ENCODE data around the gene CLIC6. TPM values are rescaled to one million over a fixed set of nuclear protein-coding genes. Genes with fewer than 3 reads are reported as not detected.

Gene CLIC6
- total and polyA plus RNA-seq, 2 of the 8 experiments (the other 6 are each of a cell fraction or from before 2014, with no cell fraction given), result 0.42 to 1.3 TPM

DNA sequence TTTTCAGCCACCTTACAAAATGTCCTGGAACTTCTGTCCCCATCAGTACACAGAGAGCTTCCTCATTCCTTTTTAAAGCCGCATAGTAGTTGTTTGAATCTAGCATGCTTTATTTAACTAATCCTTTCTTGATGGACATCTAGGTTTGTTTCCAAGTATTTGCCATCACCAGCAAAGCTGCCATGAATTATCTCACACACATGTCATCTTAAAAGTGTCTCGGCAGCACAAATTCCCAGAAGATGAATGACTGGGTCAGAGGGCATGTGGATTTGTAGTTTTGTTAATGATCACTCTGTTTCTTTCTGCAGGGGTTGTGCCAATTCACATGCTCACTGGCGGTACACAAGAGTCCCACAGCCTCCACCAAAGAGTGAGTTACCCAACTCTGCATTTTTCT, 68.3 kb downstream of the CLIC6 start (continued):
- TF ChIP-seq, protein P1, sequence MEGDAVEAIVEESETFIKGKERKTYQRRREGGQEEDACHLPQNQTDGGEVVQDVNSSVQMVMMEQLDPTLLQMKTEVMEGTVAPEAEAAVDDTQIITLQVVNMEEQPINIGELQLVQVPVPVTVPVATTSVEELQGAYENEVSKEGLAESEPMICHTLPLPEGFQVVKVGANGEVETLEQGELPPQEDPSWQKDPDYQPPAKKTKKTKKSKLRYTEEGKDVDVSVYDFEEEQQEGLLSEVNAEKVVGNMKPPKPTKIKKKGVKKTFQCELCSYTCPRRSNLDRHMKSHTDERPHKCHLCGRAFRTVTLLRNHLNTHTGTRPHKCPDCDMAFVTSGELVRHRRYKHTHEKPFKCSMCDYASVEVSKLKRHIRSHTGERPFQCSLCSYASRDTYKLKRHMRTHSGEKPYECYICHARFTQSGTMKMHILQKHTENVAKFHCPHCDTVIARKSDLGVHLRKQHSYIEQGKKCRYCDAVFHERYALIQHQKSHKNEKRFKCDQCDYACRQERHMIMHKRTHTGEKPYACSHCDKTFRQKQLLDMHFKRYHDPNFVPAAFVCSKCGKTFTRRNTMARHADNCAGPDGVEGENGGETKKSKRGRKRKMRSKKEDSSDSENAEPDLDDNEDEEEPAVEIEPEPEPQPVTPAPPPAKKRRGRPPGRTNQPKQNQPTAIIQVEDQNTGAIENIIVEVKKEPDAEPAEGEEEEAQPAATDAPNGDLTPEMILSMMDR (IDR thresholded peaks at IDR 0.05; ENCODE audit: control extremely low read depth in 1 of 3, insufficient read depth in 1 of 3, low read depth in 1 of 3, low read length in 3 of 3), result no peak
- TF ChIP-seq SRF (IDR thresholded peaks at IDR 0.05; ENCODE audit: low read depth, low read length), result no peak
